Progenitor cell of endocrine pancreas (in vitro differentiated cells): Measurements from ENCODE around the gene ALS2CL. TPM values are rescaled to one million over a fixed set of nuclear protein-coding genes. Genes with fewer than 3 reads are reported as not detected.

Source experiments
- DNase-seq: peaks from one replicate; pipeline ENCODE4 v3.0.0; 2021; ENCODE audit warnings: low spot score; ENCODE audit not compliant: unreplicated experiment
- H3K27ac Mint-ChIP-seq: 2 replicates; pipeline ENCODE4 v1.8.0; 2021; ENCODE audit warnings: mild to moderate bottlenecking, moderate library complexity, mixed read lengths
- H3K27me3 Mint-ChIP-seq: 2 replicates; pipeline ENCODE4 v1.8.0; 2021; ENCODE audit warnings: mixed read lengths
- H3K36me3 Mint-ChIP-seq: 2 replicates; pipeline ENCODE4 v1.8.0; 2022; ENCODE audit warnings: mixed read lengths; ENCODE audit not compliant: insufficient read depth
- H3K4me1 Mint-ChIP-seq: 2 replicates; pipeline ENCODE4 v1.8.0; 2021; ENCODE audit warnings: low read depth, mixed read lengths
- H3K4me3 Mint-ChIP-seq: 2 replicates; pipeline ENCODE4 v1.8.0; 2021; ENCODE audit warnings: low read depth, mild to moderate bottlenecking, moderate library complexity, mixed read lengths
- H3K9me3 Mint-ChIP-seq: 2 replicates; pipeline ENCODE4 v1.8.0; 2021; ENCODE audit warnings: low read depth, mixed read lengths
- total RNA-seq: library from RNA; stranded (reverse); gene quantifications from 2 replicates; pipeline ENCODE4 v1.2.1, GENCODE V29; 2021
- TF ChIP-seq, protein P1 (sequence below): fragments of 200-600 bp; sonication (generic); IDR thresholded peaks from one replicate; pipeline ENCODE4 v1.5.0; 2021; ENCODE audit warnings: antibody characterized with exemption, mild to moderate bottlenecking; ENCODE audit not compliant: unreplicated experiment

Gene ALS2CL
- total RNA-seq, 1 donor from 2014 or later = 3.5 TPM

- Mint-ChIP-seq H3K27ac (no peak overlapping the region), H3K4me1 (peaks cover 3% of the 10 kb centered on the region), H3K36me3 (no peaks in the 10 kb centered on the region), H3K4me3 (no peak overlapping the region), H3K9me3 (peaks cover 4% of the 10 kb centered on the region), H3K27me3 (peaks cover 18% of the 10 kb centered on the region)
- TF ChIP-seq, protein P1, sequence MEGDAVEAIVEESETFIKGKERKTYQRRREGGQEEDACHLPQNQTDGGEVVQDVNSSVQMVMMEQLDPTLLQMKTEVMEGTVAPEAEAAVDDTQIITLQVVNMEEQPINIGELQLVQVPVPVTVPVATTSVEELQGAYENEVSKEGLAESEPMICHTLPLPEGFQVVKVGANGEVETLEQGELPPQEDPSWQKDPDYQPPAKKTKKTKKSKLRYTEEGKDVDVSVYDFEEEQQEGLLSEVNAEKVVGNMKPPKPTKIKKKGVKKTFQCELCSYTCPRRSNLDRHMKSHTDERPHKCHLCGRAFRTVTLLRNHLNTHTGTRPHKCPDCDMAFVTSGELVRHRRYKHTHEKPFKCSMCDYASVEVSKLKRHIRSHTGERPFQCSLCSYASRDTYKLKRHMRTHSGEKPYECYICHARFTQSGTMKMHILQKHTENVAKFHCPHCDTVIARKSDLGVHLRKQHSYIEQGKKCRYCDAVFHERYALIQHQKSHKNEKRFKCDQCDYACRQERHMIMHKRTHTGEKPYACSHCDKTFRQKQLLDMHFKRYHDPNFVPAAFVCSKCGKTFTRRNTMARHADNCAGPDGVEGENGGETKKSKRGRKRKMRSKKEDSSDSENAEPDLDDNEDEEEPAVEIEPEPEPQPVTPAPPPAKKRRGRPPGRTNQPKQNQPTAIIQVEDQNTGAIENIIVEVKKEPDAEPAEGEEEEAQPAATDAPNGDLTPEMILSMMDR = no peak
- no peak for DNase-seq
These were observed 25.6 kb upstream of the ALS2CL start for GRCh38 chr3:46719044-46719565.

GRCh38 chr3:46717447-46718231 is 24.2 kb upstream of the ALS2CL start, which contains the start of gene PRSS50:
Gene PRSS50 (minus strand): TSS chr3:46717869. CDS start chr3:46717824, 45 bp downstream.
- H3K9me3 Mint-ChIP-seq = peaks cover 4% of the 10 kb centered on the region
- no peak within 1 kb of the TSS for H3K4me3 Mint-ChIP-seq
- peaks cover 3% of the 10 kb centered on the region for H3K4me1 Mint-ChIP-seq
- peaks cover 18% of the 10 kb centered on the region for H3K27me3 Mint-ChIP-seq
- no peak within 1 kb of the TSS for H3K27ac Mint-ChIP-seq
- H3K36me3 Mint-ChIP-seq = no peaks in the 10 kb centered on the region
- TF ChIP-seq, protein P1 = peak; percentile 38
- DNase-seq = no peak

DNA sequence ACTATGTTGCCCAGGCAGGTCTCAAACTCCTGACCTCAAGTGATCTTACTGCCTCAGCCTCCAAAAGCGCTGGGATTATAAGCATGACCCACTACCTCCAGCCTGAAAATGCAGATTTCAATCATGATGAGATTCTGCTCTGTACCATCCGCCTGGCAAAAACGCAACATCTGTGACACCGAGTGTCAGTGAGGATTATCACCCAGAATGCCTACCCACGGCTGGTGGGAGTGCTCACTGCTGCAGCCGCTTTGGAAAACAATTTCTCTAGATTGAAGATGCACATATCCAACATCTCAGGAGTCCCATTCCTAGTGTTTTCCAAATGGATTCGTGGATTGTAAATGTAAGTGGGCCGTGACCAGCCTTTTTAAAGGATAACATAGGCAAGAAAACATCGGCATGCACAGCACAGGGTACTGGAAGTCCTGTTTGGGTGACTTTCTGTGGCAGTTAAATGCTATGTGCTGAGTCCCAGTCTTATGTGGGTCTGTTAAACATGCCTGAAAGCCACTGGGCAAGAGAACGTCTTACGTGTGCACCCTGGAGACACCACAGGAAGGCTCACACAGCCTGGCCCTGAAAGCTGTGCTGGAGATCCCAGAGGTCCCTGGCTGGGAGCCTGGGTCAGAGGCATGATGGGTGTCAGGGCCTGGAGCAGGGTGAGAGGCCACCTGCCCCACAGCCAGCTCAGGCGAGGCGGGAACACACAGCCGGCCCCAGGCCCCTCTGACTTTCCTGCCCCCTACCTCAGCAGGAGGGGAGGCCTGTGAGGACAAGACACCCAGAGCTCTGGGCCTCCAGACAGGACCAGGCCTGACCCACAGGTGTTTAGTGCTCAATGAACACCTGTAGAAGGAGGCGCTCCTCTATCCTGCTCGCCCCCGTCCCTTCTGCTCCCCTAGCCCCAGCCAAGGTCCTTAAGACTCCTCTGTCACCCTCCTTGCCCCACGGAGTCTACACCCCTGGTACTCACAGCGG is 23.3 kb upstream of the ALS2CL start:
- TF ChIP-seq, protein P1 = no peak
- no peak for DNase-seq
- Mint-ChIP-seq H3K4me1 (peaks cover 3% of the 10 kb centered on the region), H3K36me3 (no peaks in the 10 kb centered on the region), H3K9me3 (peaks cover 4% of the 10 kb centered on the region), H3K4me3 (no peak overlapping the region), H3K27ac (no peak overlapping the region), H3K27me3 (peaks cover 18% of the 10 kb centered on the region)

GRCh38 chr3:46715507-46716175 is 22.2 kb upstream of the ALS2CL start:
- H3K4me1 Mint-ChIP-seq = peaks cover 3% of the 10 kb centered on the region
- DNase-seq = no peak

More at GRCh38 chr3:46715507-46716175, 22.2 kb upstream of the ALS2CL start:
- peaks cover 13% of the 10 kb centered on the region for H3K27me3 Mint-ChIP-seq
- TF ChIP-seq, protein P1 = no peak
- no peaks in the 10 kb centered on the region for H3K9me3 Mint-ChIP-seq
- no peak overlapping the region for H3K4me3 Mint-ChIP-seq
- H3K36me3 Mint-ChIP-seq = no peaks in the 10 kb centered on the region
- H3K27ac Mint-ChIP-seq = no peak overlapping the region
